Measurements from ENCODE around the gene SLC2A13.

SLC2A13 gene

DNA sequence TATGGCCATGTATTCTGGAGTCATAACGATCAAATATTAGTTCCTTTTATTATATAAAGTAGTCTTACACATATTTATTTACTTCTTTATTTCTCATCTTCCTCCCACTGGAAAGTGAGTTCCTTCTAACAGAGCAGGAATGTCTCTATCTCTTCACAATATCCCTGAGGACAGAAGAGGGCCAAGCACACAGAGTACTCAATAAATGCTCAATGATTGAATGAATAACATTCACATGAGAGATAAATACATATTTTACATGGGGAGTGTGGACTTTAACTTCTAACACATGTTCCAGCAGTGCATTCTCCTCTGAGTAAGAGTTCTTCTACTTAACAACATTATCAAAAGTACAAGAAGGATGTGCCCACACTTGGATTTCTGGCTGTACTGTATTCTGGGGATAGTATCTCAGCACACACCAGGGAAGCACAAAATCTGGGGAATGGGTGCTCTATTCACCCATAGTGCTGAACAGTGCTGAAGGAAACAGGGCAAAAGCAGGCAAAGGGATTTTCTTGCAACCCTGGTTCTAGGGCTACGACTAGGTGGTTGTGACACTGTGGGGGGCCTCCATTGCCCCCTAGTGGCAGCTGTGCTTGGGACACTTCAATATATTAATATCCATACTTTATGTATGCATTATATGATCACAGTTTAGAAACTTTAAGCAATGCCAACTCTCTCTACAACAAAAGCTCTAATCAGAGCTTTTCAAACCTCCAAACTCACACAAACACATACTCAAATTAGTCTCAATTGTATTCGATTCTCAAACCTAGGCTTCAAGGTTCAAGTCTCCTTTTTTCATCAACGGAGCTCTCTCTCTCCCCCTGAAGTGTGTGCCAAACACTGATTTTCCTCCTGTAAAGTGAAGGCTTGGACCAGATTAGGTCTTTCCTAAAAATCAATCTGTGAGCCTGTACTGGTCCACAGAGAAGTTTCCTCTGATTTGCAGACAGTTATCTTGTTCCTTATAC lies 115.5 kb downstream of the SLC2A13 start:
- peak in 1 of 2 donors; percentile 8 for DNase-seq

- no peak for DNase-seq
Measured at GRCh38 chr12:39989501-39989900, 116.4 kb downstream of the SLC2A13 start.

DNA sequence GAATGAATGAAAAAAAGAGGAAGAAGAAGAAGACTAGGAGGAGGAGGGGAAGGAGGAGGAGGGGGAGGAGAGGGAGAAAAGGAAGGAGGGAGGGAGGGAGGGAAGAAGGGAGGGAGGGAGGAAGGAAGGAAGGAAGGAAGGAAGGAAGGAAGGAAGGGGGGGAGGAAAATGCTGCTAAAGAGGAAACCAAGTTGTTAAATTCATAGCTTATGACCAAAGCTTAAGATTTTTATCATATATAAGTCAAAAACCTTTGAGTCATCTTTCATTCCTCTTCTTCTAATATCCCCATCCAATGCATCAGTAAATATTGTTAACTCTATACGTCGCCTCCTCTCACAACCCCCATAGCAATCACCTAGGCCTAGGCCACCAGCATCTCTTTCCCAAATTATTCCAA lies 117.3 kb downstream of the SLC2A13 start:
- DNase-seq = no peak

DNA sequence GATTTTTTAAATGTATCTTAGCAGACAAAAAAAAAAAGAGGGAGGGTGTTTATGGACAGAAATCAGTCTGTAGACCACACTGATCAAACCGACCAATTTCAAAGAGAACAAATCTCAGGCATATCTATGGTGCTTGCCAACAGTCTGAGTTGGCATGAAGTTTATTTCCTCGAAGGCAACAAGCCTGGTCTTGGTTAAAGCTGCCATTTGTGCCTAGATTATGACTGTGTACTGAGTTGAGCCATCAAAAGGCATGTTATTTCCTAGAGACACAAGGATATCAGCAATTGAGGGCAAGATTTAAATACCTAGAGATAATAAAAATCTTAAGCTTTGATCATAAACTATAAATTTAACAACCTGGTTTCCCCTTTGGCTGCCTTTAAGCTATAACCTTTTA lies 119.2 kb downstream of the SLC2A13 start:
- no peak for DNase-seq

DNA sequence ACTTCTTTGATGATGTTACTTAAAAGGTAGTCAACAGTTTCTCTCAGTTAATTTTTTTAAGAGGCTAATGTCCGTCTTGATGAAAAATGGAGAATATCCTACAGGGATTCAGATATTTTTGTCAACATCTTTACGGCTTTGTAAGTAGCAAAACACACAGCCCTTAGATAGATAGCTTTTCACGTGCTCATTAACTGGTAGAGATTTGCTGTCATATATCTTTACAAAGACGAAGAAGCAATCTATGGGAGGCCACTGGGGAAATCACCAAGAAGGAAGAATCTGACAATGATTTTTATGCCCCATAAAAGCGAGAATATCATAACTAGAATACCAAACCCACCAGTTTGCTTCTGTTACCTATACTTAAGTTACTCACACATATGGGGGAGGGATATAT lies 121.2 kb downstream of the SLC2A13 start:
- no peak for DNase-seq

GRCh38 chr12:39975374-39975918 lies 130.4 kb downstream of the SLC2A13 start:
- no peak for DNase-seq

DNA sequence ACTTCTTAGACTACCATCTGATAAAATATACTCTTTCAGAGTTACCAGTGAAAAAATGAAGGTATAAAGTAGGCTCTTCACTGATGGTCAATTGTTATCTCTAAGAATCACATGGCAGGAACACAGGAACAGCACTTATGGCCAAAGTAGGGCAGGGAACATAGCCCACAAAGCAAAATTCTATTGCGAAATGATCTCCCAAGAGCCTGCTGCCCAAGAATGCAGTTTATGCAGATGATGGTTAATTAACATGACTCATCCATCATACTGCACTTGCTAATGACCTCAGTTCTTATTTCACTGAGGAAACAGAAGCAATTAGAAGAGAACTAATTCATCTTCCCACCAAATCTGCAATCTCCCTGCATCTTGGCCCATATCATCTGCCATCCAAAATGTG lies 133.8 kb downstream of the SLC2A13 start:
- DNase-seq = no peak

DNA sequence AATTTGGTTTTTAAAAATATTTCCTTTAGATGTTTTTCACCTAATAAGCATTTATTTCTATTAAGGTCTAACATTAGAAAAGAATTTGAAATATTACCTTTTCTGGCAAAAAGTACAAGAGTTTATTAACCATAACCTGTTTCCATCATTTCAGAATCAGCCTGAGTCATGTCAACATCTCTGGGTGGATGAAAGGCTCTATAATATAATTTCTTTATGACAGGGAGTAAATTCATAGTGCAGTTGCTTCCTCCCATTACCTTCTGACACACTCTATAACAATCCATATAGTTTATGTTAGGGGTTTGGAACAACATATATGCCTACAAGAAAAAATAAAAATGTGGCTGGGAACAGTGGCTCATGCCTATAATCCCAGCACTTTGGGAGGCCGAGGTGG lies 134.5 kb downstream of the SLC2A13 start:
- no peak for DNase-seq

- DNase-seq = no peak
Measured at GRCh38 chr12:39966721-39967120, 139.2 kb downstream of the SLC2A13 start.

- no peak for DNase-seq
Measured at GRCh38 chr12:39966256-39966655, 139.6 kb downstream of the SLC2A13 start.

DNA sequence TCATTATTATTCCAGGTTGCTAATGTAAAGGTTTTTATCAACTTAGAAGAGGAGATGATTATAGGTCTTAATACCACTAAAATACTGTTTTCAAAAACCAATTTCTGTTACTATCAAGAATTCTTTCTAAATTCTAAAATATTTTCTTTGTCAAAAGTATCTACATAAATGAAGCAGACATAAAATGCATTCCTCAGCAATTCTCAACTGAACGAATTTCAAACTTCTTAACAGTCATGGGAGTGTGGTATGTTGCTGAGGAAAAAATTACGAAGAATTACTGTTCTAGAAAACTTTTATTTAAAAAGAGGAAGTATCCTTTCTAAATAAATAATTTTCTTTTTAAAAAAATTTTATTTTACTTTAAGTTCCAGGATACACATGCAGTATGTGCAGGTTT lies 146.4 kb downstream of the SLC2A13 start:
- no peak for DNase-seq

- DNase-seq = no peak
Measured at GRCh38 chr12:39959031-39959430, 146.8 kb downstream of the SLC2A13 start.

DNA sequence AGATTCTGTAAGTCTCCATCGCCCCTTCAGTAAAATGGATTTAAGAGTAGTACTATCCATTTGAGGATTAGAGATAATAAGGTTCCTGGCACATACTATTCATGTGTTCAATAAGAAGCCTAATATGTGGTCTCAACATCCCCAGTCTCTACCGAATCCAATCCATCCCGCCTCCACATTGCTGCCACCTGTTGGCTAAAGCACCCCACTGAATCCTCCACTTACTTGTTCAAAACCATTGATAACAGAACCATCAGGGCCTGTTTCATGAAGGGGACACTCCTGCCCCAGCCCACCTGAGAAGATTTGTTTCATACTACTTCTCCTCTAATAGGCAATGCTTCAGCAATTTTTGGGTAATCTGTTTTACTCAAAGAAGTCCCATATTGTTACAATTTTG lies 147.5 kb downstream of the SLC2A13 start:
- no peak for DNase-seq

- DNase-seq = no peak
Measured at GRCh38 chr12:39956725-39957124, 149.2 kb downstream of the SLC2A13 start.

DNA sequence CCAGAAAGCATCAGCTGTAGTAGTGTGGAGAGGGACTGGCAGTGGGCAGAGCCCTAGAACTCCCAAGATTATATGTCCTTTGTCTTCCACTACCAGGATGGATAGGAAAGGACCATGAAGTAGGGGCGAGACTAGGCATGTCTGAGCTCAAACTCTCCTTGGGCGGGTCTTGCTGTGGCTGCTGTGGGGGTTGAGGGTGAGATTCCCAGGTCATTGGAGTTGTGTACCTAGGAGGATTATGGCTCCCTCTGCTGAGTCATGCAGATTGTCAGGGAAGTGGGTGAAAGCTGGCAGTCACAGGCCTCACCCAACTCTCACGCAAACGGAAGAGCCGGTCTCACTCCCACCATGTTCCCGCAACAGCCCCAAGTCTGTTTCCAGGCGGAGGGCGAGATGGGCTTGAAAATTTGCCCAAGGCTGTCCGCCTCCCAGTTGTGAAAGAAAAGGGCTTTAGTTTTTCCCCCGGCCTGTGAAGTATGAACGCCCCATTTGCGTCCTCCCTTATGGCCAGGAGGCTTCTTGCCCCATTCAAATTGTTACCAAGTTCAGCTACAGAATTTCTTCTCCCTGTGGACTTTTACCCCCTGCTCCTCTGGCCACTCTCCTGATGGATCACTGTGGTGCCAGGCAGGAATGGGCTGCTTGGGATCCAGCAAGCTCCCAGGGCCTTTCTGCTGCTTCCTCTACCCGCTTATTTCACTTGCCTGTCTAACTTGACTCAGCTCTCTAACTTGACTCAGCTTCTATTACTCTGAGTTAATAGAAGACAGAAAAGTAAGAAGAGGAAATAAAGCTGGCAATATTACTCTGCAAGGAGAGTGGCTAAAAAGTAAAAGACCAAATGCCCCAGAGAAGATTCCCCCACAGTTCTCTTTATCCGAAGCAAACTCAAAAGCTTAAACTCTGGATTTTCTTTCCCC lies 159.3 kb downstream of the SLC2A13 start:
- no peak for DNase-seq

GRCh38 chr12:39937119-39937518 lies 168.8 kb downstream of the SLC2A13 start:
- no peak for DNase-seq

- DNase-seq = no peak
Measured at GRCh38 chr12:39935839-39936238, 170.0 kb downstream of the SLC2A13 start.

- no peak for DNase-seq
Measured at GRCh38 chr12:39935275-39935674, 170.6 kb downstream of the SLC2A13 start.

DNA sequence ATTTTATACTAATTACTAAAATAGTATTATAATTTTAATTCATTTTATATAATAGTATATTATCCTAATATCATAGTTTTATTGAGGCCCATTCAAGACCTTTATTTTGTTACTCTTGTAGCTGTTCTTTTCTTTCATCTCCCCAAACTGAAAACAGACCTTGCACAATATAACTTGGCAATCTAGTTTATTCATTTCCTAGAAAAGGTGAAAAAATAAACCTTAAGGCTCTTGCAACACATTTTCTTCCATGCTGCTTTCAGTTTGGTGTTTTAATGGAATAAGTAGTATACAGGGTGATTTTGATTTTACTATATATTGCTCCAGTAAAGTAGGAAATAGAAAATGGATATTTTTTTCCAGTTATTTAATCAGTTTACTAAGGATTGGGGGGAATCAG lies 174.0 kb downstream of the SLC2A13 start:
- DNase-seq = no peak

DNA sequence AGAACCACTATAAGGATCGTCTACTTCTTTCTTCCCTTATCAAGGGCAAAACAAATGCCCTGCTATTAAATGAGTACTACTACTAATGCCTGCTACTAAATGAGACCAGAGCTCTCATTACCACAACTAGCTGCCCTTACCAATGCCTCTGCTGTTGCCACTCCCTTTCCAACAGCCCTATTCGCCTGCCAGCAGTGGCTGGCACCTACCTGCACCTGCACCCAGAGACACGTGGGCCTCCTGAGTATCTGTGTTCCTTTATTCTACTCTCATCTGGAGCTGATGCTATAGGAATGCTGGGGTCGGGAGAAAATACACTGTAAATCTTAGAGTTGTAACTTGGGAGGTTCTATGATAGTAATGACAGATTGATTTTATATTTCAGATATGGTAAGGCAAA lies 174.7 kb downstream of the SLC2A13 start:
- no peak for DNase-seq

DNA sequence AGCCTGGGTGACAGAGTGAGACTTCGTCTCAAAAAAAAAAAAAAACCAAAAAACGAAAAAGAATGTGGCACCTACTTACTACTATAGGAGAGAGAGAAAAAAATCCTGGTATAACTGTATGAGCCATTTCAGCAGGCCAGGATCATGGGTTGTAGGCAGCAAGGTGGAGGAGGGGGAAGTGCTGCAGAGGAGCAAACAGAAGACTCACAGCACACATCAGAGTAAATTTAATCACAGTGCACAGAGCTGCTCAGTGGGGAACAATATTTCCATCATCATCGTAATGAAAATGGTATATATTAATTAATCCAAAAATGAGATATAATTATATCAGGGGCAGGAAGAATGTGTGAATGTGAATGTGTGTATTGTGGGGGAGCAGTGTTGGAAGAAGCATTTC lies 175.8 kb downstream of the SLC2A13 start:
- DNase-seq = no peak

DNA sequence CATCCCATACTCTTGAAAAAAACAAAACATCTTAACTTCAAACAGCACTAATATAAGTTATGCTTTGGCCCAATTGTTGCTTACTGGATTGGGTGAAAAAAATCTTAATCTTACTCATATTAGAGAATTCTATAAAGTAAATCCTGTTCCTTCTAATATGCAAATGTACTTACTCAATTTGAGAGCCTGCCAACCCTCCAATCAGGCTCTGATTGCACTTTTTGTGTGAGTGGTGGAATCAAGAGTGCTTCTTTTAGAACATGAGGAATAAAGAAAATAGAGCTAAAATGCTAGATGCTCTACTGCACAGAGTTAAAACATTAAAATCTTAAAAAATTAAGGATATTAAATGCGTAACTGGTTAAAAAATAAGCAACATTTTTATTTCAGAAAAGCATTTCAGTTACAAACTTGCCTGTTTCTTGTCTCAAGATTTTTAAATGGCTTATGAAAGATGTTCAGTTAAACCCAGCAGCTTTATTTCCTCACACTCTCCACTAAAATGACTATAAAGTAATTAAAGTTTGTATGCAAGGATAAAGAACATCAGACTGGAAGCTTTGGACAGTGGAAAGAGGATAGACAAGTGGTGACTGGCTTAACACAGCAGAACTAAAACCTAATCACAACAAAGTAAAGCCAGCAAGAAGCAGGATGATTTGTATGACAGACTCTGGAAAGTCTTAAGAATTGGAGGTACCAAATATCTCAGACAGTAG lies 177.5 kb downstream of the SLC2A13 start:
- no peak for DNase-seq

- no peak for DNase-seq
Measured at GRCh38 chr12:39923364-39923763, 182.5 kb downstream of the SLC2A13 start.
